ENCODE results near the gene EWSR1. TPM values are rescaled to one million over a fixed set of nuclear protein-coding genes. Genes with fewer than 3 reads are reported as not detected.
"Not testable (repeated sequence)": the region's sequence is repeated elsewhere in the genome, so short reads cannot be mapped to it uniquely, and the experiment has no call there.

EWSR1 gene
- total and polyA plus RNA-seq, 2 experiments from 2014 or later: 154 to 210 TPM

DNA sequence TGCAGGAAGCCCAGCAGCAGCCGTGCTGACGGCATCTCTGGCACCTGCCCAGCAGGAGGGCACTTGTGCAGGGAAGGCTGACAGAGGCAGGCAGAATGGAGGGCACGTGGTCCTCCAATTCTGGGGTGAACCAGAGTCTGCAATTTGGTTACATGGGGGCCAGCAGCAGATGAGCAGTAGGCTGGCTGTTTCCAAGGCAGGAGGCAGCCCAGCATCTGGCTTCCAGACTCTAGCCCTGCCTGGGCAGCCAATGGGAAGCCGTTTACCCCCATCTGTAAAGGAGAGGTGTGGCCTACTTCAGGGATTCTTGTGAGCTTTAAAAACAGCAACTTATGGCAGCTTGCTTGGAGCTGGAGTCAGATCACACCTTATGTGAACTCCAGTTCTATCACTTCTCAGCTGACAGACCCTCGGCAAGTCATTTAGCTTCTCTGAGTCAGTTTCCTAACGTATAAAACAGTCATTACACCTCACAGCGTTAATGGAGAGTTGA is 75.3 kb downstream of the EWSR1 start:
- H3K4me2 ChIP-seq (ENCODE audit: unreplicated experiment): peak overlapping the region; percentile 1
- no peaks in the 10 kb centered on the region for H3K9me2 ChIP-seq (ENCODE audit: insufficient read depth)
- H3K9ac ChIP-seq: no peak overlapping the region
- 83 to 90% methylated on average over 7 of the region's 7 CpGs for WGBS, 2 experiments (ENCODE audit: low coverage in 1 of 2, low lambda C conversion rate in 2 of 2, missing lambda C conversion rate in 2 of 2)
- no peaks in the 10 kb centered on the region for H3K27me3 ChIP-seq (replicated peaks; ENCODE audit: insufficient read depth)
- peaks cover 14% of the 10 kb centered on the region for H3K4me1 ChIP-seq (ENCODE audit: insufficient read depth)
- H4K20me1 ChIP-seq (ENCODE audit: insufficient read depth): no peaks in the 10 kb centered on the region
- no peak overlapping the region for H2AFZ ChIP-seq
- peaks cover 24% of the 10 kb centered on the region for H3F3A ChIP-seq (ENCODE audit: insufficient read depth)
- H3K9me3 ChIP-seq (ENCODE audit: low read depth): no peaks in the 10 kb centered on the region
- no peak for TF ChIP-seq EZH2 (IDR thresholded peaks at IDR 0.05; ENCODE audit: insufficient read depth, poor library complexity, severe bottlenecking)
- no peak for TF ChIP-seq EZH2phosphoT487 (IDR thresholded peaks at IDR 0.05; ENCODE audit: insufficient read depth, low read depth)
- DNase-seq: peak; percentile 29
- H3K4me3 ChIP-seq: no peak overlapping the region
- in situ Hi-C loops (cut with MboI): no loop called here
- H3K36me3 ChIP-seq (ENCODE audit: low read depth): peaks cover 13% of the 10 kb centered on the region; the same call in 1 of the 2 replicates
- H3K79me2 ChIP-seq (ENCODE audit: insufficient read depth): no peaks in the 10 kb centered on the region
- peak overlapping the region; percentile 46 for H3K27ac ChIP-seq

DNA sequence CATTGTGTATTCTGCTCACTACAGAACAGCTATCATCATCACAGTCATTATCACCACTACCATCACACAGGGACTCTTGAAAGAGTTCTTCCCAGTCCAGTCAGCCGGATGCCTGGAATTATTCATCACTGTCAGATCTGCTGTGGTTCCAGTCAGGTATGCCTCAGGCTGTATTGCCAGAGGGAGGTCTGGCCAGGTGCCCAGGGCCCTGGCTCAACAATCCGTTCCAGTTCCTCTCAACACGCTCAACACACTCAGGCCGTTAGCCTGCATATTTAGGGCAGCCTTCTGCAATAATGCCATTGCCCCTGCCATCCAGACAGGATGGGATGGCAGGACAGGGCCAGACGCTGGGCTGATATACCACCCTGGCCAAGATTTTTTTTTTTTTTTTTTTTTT is 76.1 kb downstream of the EWSR1 start:
- no peaks in the 10 kb centered on the region for H4K20me1 ChIP-seq (ENCODE audit: insufficient read depth)
- H3K79me2 ChIP-seq (ENCODE audit: insufficient read depth): no peaks in the 10 kb centered on the region
- in situ Hi-C loops (cut with MboI): no loop called here
- peaks cover 14% of the 10 kb centered on the region for H3K4me1 ChIP-seq (ENCODE audit: insufficient read depth)
- 35 to 41% methylated on average over 5 of the region's 5 CpGs for WGBS, 2 experiments (ENCODE audit: low coverage in 1 of 2, low lambda C conversion rate in 2 of 2, missing lambda C conversion rate in 2 of 2)
- H3K4me2 ChIP-seq (ENCODE audit: unreplicated experiment): peak overlapping the region; percentile 1
- H3K36me3 ChIP-seq (ENCODE audit: low read depth): peaks cover 17% of the 10 kb centered on the region; the same call in 1 of the 2 replicates
- H3K9me3 ChIP-seq (ENCODE audit: low read depth): no peaks in the 10 kb centered on the region
- peak overlapping the region; percentile 47 for H3K27ac ChIP-seq
- no peaks in the 10 kb centered on the region for H3K9me2 ChIP-seq (ENCODE audit: insufficient read depth)
- peak; percentile 90 for DNase-seq
- no peak overlapping the region for H3K9ac ChIP-seq
- H3K27me3 ChIP-seq (replicated peaks; ENCODE audit: insufficient read depth): no peaks in the 10 kb centered on the region
- TF ChIP-seq EZH2 (IDR thresholded peaks at IDR 0.05; ENCODE audit: insufficient read depth, poor library complexity, severe bottlenecking): no peak
- no peak for TF ChIP-seq EZH2phosphoT487 (IDR thresholded peaks at IDR 0.05; ENCODE audit: insufficient read depth, low read depth)
- peaks cover 24% of the 10 kb centered on the region for H3F3A ChIP-seq (ENCODE audit: insufficient read depth)
- no peak overlapping the region for H2AFZ ChIP-seq
- H3K4me3 ChIP-seq: no peak overlapping the region

DNA sequence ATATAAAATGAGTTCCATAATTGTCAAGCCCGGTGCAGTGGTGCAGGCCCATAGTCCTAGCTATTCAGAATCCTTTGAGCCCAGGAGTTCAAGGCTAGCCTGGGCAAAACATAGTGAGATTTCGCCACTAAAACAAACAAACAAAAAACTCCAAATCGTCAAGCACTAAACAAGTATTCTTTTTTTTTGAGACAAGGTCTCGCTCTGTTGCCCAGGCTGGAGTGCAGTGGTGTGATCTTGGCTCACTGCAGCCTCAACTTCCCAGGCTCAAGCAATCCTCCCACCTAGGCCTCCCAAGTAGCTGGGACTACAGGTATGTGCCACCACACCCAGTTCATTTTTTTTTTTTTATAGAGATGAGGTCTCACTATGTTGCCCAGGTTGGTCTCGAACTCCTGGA is 76.8 kb downstream of the EWSR1 start:
- Histone ChIP-seq H3F3A (ENCODE audit: insufficient read depth) (peaks cover 24% of the 10 kb centered on the region), H3K36me3 (ENCODE audit: low read depth) (peaks cover 17% of the 10 kb centered on the region; the same call in 1 of the 2 replicates), H3K4me1 (ENCODE audit: insufficient read depth) (peaks cover 14% of the 10 kb centered on the region), H3K27ac (peak overlapping the region; percentile 47)
- WGBS, 2 experiments (ENCODE audit: low coverage in 1 of 2, low lambda C conversion rate in 2 of 2, missing lambda C conversion rate in 2 of 2): 97 to 99% methylated on average over 5 of the region's 5 CpGs
- DNase-seq; H3K9me2 ChIP-seq (ENCODE audit: insufficient read depth); H2AFZ ChIP-seq; H3K4me2 ChIP-seq (ENCODE audit: unreplicated experiment); H3K27me3 ChIP-seq (replicated peaks; ENCODE audit: insufficient read depth); H3K4me3 ChIP-seq; H3K9me3 ChIP-seq (ENCODE audit: low read depth); H4K20me1 ChIP-seq (ENCODE audit: insufficient read depth); in situ Hi-C loops (cut with MboI); H3K9ac ChIP-seq; H3K79me2 ChIP-seq (ENCODE audit: insufficient read depth): not testable (repeated sequence)

DNA sequence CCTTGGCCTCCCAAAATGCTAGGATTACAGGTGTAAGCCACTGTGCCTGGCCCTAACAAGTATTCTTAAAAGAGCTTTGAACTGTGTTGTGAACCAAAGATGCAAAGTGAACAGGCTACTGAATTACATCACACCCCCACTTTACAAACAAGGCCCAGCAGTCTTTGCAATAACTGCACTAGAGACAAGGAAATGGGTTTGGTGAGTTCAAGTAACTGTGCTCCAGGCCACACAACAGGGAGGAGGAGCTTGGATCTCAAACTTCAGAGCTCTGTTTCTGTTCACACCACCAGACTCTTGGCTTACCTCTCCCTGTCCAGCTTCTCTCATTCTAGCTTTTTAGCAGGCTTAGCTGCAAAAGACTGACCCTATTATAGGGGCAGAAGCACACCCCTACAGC is 77.9 kb downstream of the EWSR1 start:
- peaks cover 14% of the 10 kb centered on the region for H3K4me1 ChIP-seq (ENCODE audit: insufficient read depth)
- no peaks in the 10 kb centered on the region for H3K9me2 ChIP-seq (ENCODE audit: insufficient read depth)
- in situ Hi-C loops (cut with MboI): no loop called here
- DNase-seq: no peak
- no peaks in the 10 kb centered on the region for H3K9me3 ChIP-seq (ENCODE audit: low read depth)
- H2AFZ ChIP-seq: no peak overlapping the region
- no peak overlapping the region for H3K4me2 ChIP-seq (ENCODE audit: unreplicated experiment)
- no peak overlapping the region for H3K9ac ChIP-seq
- no peaks in the 10 kb centered on the region for H4K20me1 ChIP-seq (ENCODE audit: insufficient read depth)
- H3F3A ChIP-seq (ENCODE audit: insufficient read depth): peaks cover 24% of the 10 kb centered on the region
- no peak for TF ChIP-seq EZH2phosphoT487 (IDR thresholded peaks at IDR 0.05; ENCODE audit: insufficient read depth, low read depth)
- no peak for TF ChIP-seq EZH2 (IDR thresholded peaks at IDR 0.05; ENCODE audit: insufficient read depth, poor library complexity, severe bottlenecking)
- no peaks in the 10 kb centered on the region for H3K79me2 ChIP-seq (ENCODE audit: insufficient read depth)
- no peak overlapping the region for H3K4me3 ChIP-seq
- peaks cover 17% of the 10 kb centered on the region; the same call in 1 of the 2 replicates for H3K36me3 ChIP-seq (ENCODE audit: low read depth)
- no peaks in the 10 kb centered on the region for H3K27me3 ChIP-seq (replicated peaks; ENCODE audit: insufficient read depth)
- no peak overlapping the region for H3K27ac ChIP-seq

DNA sequence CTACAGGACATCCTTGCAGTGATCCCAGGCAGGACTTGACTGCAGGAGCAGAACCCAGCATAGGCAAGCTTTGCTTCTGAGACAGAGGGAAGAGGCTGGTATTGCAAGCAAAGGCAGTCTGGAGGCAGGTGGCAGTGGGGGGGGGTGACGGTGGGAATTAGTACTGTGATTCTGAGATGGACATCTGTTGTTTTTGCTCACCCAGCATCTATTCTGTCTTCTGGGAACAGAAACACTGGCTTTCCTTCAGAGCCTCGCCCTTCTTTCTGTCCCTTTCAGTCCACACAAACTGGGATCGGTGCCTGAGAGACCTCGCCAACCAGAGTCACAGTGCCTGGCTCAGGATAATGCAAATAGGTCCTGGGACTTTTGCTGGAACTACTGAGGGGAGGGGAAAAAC is 78.6 kb downstream of the EWSR1 start:
- Histone ChIP-seq H2AFZ (no peak overlapping the region), H3K4me1 (ENCODE audit: insufficient read depth) (peaks cover 14% of the 10 kb centered on the region), H3K9me3 (ENCODE audit: low read depth) (no peaks in the 10 kb centered on the region), H3K79me2 (ENCODE audit: insufficient read depth) (no peaks in the 10 kb centered on the region), H3K36me3 (ENCODE audit: low read depth) (peaks cover 13% of the 10 kb centered on the region; the same call in 1 of the 2 replicates), H3K4me3 (no peak overlapping the region), H3F3A (ENCODE audit: insufficient read depth) (peaks cover 24% of the 10 kb centered on the region), H4K20me1 (ENCODE audit: insufficient read depth) (no peaks in the 10 kb centered on the region), H3K27ac (no peak overlapping the region), H3K4me2 (ENCODE audit: unreplicated experiment) (no peak overlapping the region), H3K9ac (no peak overlapping the region), H3K9me2 (ENCODE audit: insufficient read depth) (no peaks in the 10 kb centered on the region), H3K27me3 (replicated peaks; ENCODE audit: insufficient read depth) (no peaks in the 10 kb centered on the region)
- 50 to 53% methylated on average over 4 of the region's 4 CpGs for WGBS, 2 experiments (ENCODE audit: low coverage in 1 of 2, low lambda C conversion rate in 2 of 2, missing lambda C conversion rate in 2 of 2)
- no peak for TF ChIP-seq EZH2 (IDR thresholded peaks at IDR 0.05; ENCODE audit: insufficient read depth, poor library complexity, severe bottlenecking)
- no peak for TF ChIP-seq EZH2phosphoT487 (IDR thresholded peaks at IDR 0.05; ENCODE audit: insufficient read depth, low read depth)
- in situ Hi-C loops (cut with MboI): no loop called here
- no peak for DNase-seq

Data from GM23248 (cell line).